Endothelial cell of umbilical vein (primary cell): ENCODE data around the gene GRID2. TPM values are rescaled to one million over a fixed set of nuclear protein-coding genes. Genes with fewer than 3 reads are reported as not detected.

Experiments
- BruUV-seq: library from RNA; stranded (reverse); fragments of 400-500 nt; replicated peaks from 2 replicates; lab custom pipeline; 2021; lab: Mats Ljungman, UMichigan
- CTCF ChIA-PET: fragments of 300-600, 350-600 bp; sonication (Branson Sonifier 250); formaldehyde crosslinking; loops from one replicate; lab custom pipeline; 2021; ENCODE audit warnings: antibody characterized with exemption, inconsistent platforms; lab: Charles Lee
- POLR2A ChIA-PET: fragments of 300-600, 350-600 bp; sonication (Branson Sonifier 250); formaldehyde crosslinking; loops from one replicate; lab custom pipeline; 2021; ENCODE audit warnings: antibody characterized with exemption, inconsistent platforms; lab: Charles Lee
- DNase-seq: peaks from one replicate; pipeline ENCODE4 v3.0.0-alpha.2; 2011; ENCODE audit warnings: low read depth, low spot score
- FAIRE-seq: peaks from 2 replicates; lab custom pipeline; 2011; peaks lifted over from hg19 to GRCh38; lab: Jason Lieb, UNC
- H2AFZ ChIP-seq: 2 replicates; pipeline ENCODE4 v1.6.0; 2012; ENCODE audit warnings: low read depth, low read length, control low read depth, inconsistent platforms
- H3K27ac ChIP-seq: 2 replicates; pipeline ENCODE4 v1.5.1; 2011; ENCODE audit warnings: low read depth, mild to moderate bottlenecking, control low read depth, low read length, moderate library complexity; ENCODE audit not compliant: insufficient read depth
- H3K27me3 ChIP-seq, 2 experiments: 2 replicates each; pipeline versions ENCODE4 v1.6.0 to v1.6.1; 2011; ENCODE audit warnings: low read length in 2 of 2, mixed read lengths in 1 of 2; ENCODE audit not compliant: control insufficient read depth in 2 of 2, insufficient read depth in 2 of 2
- H3K36me3 ChIP-seq, 2 experiments: 2 replicates in 1 of 2; 3 replicates in 1 of 2; pipeline ENCODE4 v1.5.1; 2011; ENCODE audit warnings: low read length in 2 of 2, mild to moderate bottlenecking in 1 of 2, moderate library complexity in 1 of 2; ENCODE audit not compliant: control insufficient read depth in 2 of 2, insufficient read depth in 2 of 2; ENCODE audit errors: extremely low read depth in 1 of 2
- H3K4me1 ChIP-seq: 3 replicates; pipeline ENCODE4 v1.5.1; 2011; ENCODE audit warnings: mild to moderate bottlenecking, low read length; ENCODE audit not compliant: control insufficient read depth, insufficient read depth; ENCODE audit errors: extremely low read depth
- H3K4me2 ChIP-seq: 2 replicates; pipeline ENCODE4 v1.6.1; 2011; ENCODE audit warnings: low read length, control low read depth, mixed read lengths; ENCODE audit not compliant: insufficient read depth
- H3K4me3 ChIP-seq, 3 experiments: fragments of 200-600 bp in 1 of 3; sonication (generic), shearing (Covaris generic) in 1 of 3; replicated peaks in 1 of 3; 2 replicates each; pipeline ENCODE4 v1.5.1; 2011 to 2016; ENCODE audit warnings: control low read depth in 3 of 3, low read length in 3 of 3, mild to moderate bottlenecking in 2 of 3, inconsistent platforms in 1 of 3, low read depth in 1 of 3, moderate library complexity in 1 of 3; ENCODE audit not compliant: insufficient read depth in 1 of 3
- H3K79me2 ChIP-seq: 2 replicates; pipeline ENCODE4 v1.6.0; 2012; ENCODE audit warnings: low read length, inconsistent platforms; ENCODE audit not compliant: control insufficient read depth, insufficient read depth
- H3K9ac ChIP-seq: replicated peaks from 2 replicates; pipeline ENCODE3; 2011; ENCODE audit warnings: low read length, control low read depth; ENCODE audit not compliant: insufficient read depth; ENCODE audit errors: extremely low read depth
- H3K9me1 ChIP-seq: replicated peaks from 3 replicates; pipeline ENCODE4 v1.6.0; 2011; ENCODE audit warnings: mild to moderate bottlenecking, low read length; ENCODE audit not compliant: control insufficient read depth, insufficient read depth; ENCODE audit errors: extremely low read depth
- H3K9me3 ChIP-seq: replicated peaks from 2 replicates; pipeline ENCODE4 v1.5.1; 2012; ENCODE audit warnings: low read length, inconsistent platforms; ENCODE audit not compliant: control insufficient read depth, insufficient read depth
- H4K20me1 ChIP-seq: replicated peaks from 2 replicates; pipeline ENCODE3; 2011; ENCODE audit warnings: mild to moderate bottlenecking, low read length; ENCODE audit not compliant: control insufficient read depth, insufficient read depth; ENCODE audit errors: extremely low read depth
- EZH2 ChIP-seq: IDR thresholded peaks from 2 replicates; pipeline ENCODE4 v1.6.1; 2012; ENCODE audit warnings: borderline replicate concordance, low read depth, mild to moderate bottlenecking, moderate library complexity, low read length, inconsistent platforms; ENCODE audit not compliant: severe bottlenecking
- FOS ChIP-seq: IDR thresholded peaks from 2 replicates; pipeline ENCODE4 v1.6.1; 2011; ENCODE audit warnings: mild to moderate bottlenecking, low read length, moderate library complexity, borderline replicate concordance; ENCODE audit not compliant: insufficient read depth
- GATA2 ChIP-seq: IDR thresholded peaks from 2 replicates; pipeline ENCODE4 v1.7.0; 2011; ENCODE audit warnings: low read depth, mild to moderate bottlenecking, moderate library complexity, mixed read lengths, low read length; ENCODE audit not compliant: insufficient read length, insufficient read depth
- JUN ChIP-seq: IDR thresholded peaks from 2 replicates; pipeline ENCODE4 v1.6.1; 2011; ENCODE audit warnings: borderline replicate concordance, low read depth; ENCODE audit not compliant: insufficient read length, insufficient read depth
- MYC ChIP-seq: IDR thresholded peaks from one replicate; pipeline ENCODE4 v1.6.1; 2011; ENCODE audit warnings: mild to moderate bottlenecking, low read depth, low read length
- POLR2A ChIP-seq: IDR thresholded peaks from 2 replicates; pipeline ENCODE4 v1.6.1; 2012; ENCODE audit warnings: low read depth, mild to moderate bottlenecking, control low read depth, low read length
- POLR2AphosphoS5 ChIP-seq: IDR thresholded peaks from 2 replicates; pipeline ENCODE4 v1.6.1; 2012; ENCODE audit warnings: low read depth, mild to moderate bottlenecking, control low read depth, low read length, moderate library complexity; ENCODE audit not compliant: insufficient read depth
- dilution Hi-C: fragments of 300-500 bp; cut with MboI; formaldehyde crosslinking; loops from one replicate; pipeline ENCODE4 v1.15.0; 2019; ENCODE audit warnings: low sequenced_read_pairs; ENCODE audit not compliant: extremely low pct_ligation_motif_present
- intact Hi-C: fragments of 100-400 bp; cut with micrococcal nuclease; formaldehyde crosslinking; loops from one replicate; pipeline ENCODE4 v1.10.0; 2022
- polyA plus RNA-seq, 4 experiments: library from polyadenylated mRNA; depleted of rRNA in 3 of 4; stranded (reverse) in 3 of 4; unstranded in 1 of 4; fragments of >200 nt; gene quantifications; 2 replicates each; pipeline versions ENCODE4 v1.2.1 to v1.2.3, GENCODE V29; 2011 to 2012; ENCODE audit warnings: missing spikeins in 1 of 4
- total RNA-seq: library from RNA; stranded (reverse); gene quantifications from 2 replicates; pipeline ENCODE4 v1.2.3, GENCODE V29; 2021
- TF ChIP-seq, protein P1 (sequence below): IDR thresholded peaks from 2 replicates; pipeline ENCODE4 v1.6.1; 2011; ENCODE audit not compliant: insufficient read depth, insufficient read length
- TF ChIP-seq, protein P2 (sequence below), 2 donors: IDR thresholded peaks; 1 replicate in 1 of 2; 2 replicates in 1 of 2; pipeline ENCODE4 v1.5.1; 2011; ENCODE audit warnings: low read length in 2 of 2, mild to moderate bottlenecking in 2 of 2, moderate library complexity in 2 of 2, control low read depth in 1 of 2, inconsistent platforms in 1 of 2, low read depth in 1 of 2; ENCODE audit not compliant: insufficient read depth in 1 of 2; ENCODE audit errors: extremely low read depth in 1 of 2

Gene GRID2
- total and polyA plus RNA-seq, 2 donors (not counting 3 experiments of a cell fraction or from before 2014, with no cell fraction given): not detected

DNA sequence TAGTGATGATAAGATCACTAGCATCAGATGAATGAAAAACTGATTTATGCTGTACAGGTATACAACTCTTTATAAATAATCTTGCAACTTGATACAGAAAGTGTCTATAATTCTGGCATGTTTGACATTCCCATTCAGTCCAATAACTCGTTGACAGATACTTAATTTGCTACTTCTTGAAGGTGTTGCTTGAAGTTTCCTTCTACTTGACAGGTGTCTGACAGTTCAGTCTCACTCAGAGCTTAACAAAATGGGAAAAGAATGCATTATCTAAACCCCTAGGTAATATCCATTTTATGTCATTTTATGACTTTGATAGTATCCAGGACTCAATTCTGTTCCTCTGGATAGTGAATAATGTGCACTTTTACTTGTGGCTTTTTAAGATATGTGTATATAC, 508.9 kb downstream of the GRID2 start:
- Histone ChIP-seq H3K27me3 (no peaks in the 10 kb centered on the region), H3K36me3 (no peaks in the 10 kb centered on the region), H3K4me2 (no peak overlapping the region), H3K9ac (no peak overlapping the region), H3K9me1 (no peaks in the 10 kb centered on the region), H3K4me3 (no peak overlapping the region), H3K9me3 (no peaks in the 10 kb centered on the region), H2AFZ (no peak overlapping the region), H4K20me1 (no peaks in the 10 kb centered on the region), H3K4me1 (no peaks in the 10 kb centered on the region), H3K27ac (no peak overlapping the region), H3K79me2 (no peaks in the 10 kb centered on the region)
- FAIRE-seq: no peak
- BruUV-seq: no TSS peak
- ChIA-PET POLR2A (no interaction called here), CTCF (no interaction called here)
- TF ChIP-seq GATA2 (no peak), EZH2 (no peak)
- dilution Hi-C loops (no loop called here), intact Hi-C loops (no loop called here)
- DNase-seq: no peak

DNA sequence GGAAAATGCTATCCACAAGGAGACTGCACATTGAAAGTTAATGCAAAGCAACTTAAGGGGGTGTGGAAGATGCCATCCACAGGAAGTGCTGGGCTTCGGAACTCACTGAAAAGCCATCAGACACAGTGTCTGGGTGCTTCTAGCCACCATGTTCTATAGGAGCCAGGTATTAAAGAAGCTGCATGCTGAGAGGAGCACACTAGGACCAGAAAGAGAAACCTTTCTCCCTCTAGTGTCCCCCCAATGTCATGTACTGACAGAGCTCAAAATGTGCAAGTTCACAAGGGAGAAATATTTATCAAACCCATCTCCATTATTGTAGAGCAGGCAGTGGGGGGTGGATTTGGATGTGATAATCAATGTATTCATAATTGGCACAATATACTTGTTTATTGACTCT, 510.9 kb downstream of the GRID2 start:
- dilution Hi-C loops: no loop called here
- ChIA-PET POLR2A (no interaction called here), CTCF (interaction anchor here (1.0 kb wide), 1 partner anchor 387 kb away, joined by 3 read pairs; no protein-coding TSS in a partner anchor)

More for the DNA sequence above, 510.9 kb downstream of the GRID2 start:
- Histone ChIP-seq H3K9ac (no peak overlapping the region), H3K79me2 (no peaks in the 10 kb centered on the region), H3K27me3 (no peaks in the 10 kb centered on the region), H3K4me1 (no peaks in the 10 kb centered on the region), H3K9me1 (no peaks in the 10 kb centered on the region), H3K27ac (no peak overlapping the region), H4K20me1 (no peaks in the 10 kb centered on the region), H2AFZ (no peak overlapping the region), H3K4me3 (no peak overlapping the region), H3K36me3 (no peaks in the 10 kb centered on the region), H3K4me2 (no peak overlapping the region), H3K9me3 (no peaks in the 10 kb centered on the region)
- intact Hi-C loops: no loop called here
- FAIRE-seq (no peak), DNase-seq (no peak)
- BruUV-seq: no TSS peak
- TF ChIP-seq POLR2AphosphoS5 (no peak), MYC (no peak), POLR2A (no peak), JUN (no peak), FOS (no peak), GATA2 (no peak), EZH2 (no peak)
- TF ChIP-seq, protein P1, sequence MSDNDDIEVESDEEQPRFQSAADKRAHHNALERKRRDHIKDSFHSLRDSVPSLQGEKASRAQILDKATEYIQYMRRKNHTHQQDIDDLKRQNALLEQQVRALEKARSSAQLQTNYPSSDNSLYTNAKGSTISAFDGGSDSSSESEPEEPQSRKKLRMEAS: no peak
- TF ChIP-seq, protein P2, sequence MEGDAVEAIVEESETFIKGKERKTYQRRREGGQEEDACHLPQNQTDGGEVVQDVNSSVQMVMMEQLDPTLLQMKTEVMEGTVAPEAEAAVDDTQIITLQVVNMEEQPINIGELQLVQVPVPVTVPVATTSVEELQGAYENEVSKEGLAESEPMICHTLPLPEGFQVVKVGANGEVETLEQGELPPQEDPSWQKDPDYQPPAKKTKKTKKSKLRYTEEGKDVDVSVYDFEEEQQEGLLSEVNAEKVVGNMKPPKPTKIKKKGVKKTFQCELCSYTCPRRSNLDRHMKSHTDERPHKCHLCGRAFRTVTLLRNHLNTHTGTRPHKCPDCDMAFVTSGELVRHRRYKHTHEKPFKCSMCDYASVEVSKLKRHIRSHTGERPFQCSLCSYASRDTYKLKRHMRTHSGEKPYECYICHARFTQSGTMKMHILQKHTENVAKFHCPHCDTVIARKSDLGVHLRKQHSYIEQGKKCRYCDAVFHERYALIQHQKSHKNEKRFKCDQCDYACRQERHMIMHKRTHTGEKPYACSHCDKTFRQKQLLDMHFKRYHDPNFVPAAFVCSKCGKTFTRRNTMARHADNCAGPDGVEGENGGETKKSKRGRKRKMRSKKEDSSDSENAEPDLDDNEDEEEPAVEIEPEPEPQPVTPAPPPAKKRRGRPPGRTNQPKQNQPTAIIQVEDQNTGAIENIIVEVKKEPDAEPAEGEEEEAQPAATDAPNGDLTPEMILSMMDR (IDR thresholded peaks at IDR 0.05; ENCODE audit: extremely low read depth in 1 of 2, insufficient read depth in 1 of 2, low read depth in 1 of 2, low read length in 2 of 2): no peak
